GM12874 (cell line): ENCODE measurements around the gene PROC.

ENCODE experiments used
- CTCF ChIP-seq: IDR thresholded peaks from 2 replicates; pipeline ENCODE4 v1.5.1; 2011; ENCODE audit warnings: low read depth, mild to moderate bottlenecking, control low read depth, low read length, moderate library complexity; ENCODE audit not compliant: insufficient read depth

PROC gene

GRCh38 chr2:127379712-127380355, 38.4 kb upstream of the PROC start:
- TF ChIP-seq CTCF: no peak

GRCh38 chr2:127381762-127382161, 36.5 kb upstream of the PROC start:
- no peak for TF ChIP-seq CTCF

- TF ChIP-seq CTCF: no peak
Measured at GRCh38 chr2:127382831-127383230, 35.4 kb upstream of the PROC start.

- no peak for TF ChIP-seq CTCF
Measured at GRCh38 chr2:127384529-127384928, 33.7 kb upstream of the PROC start.

- TF ChIP-seq CTCF: no peak
Measured at GRCh38 chr2:127386246-127386645, 32.0 kb upstream of the PROC start.

- TF ChIP-seq CTCF: no peak
Measured at GRCh38 chr2:127386764-127387654, 31.2 kb upstream of the PROC start.

GRCh38 chr2:127387655-127388422, 30.4 kb upstream of the PROC start, which contains the start of gene MAP3K2:
Gene MAP3K2, minus strand, starts transcription at chr2:127387975. Its CDS starts 44,846 bp downstream, at chr2:127343129.
- TF ChIP-seq CTCF: no peak
